NCI-H2171 (cell line): Measurements from ENCODE around the gene TSEN2.
"Not testable (repeated sequence)": the region's sequence is repeated elsewhere in the genome, so short reads cannot be mapped to it uniquely, and the experiment has no call there.

ENCODE experiments used
- DNase-seq: peaks from one replicate; lab custom pipeline; 2025; lab: John Stamatoyannopoulos, UW

The TSEN2 gene

GRCh38 chr3:12484198-12484982 lies at the start of gene TSEN2:
TSS of gene TSEN2 (plus strand) at chr3:12484480. CDS start at chr3:12489801, 5,321 bp downstream.
- DNase-seq = peak; percentile 76

GRCh38 chr3:12436514-12437220 lies 47.6 kb upstream of the TSEN2 start:
- DNase-seq = no peak

- no peak for DNase-seq
These were observed 47.1 kb upstream of the TSEN2 start for GRCh38 chr3:12437221-12437605.

- DNase-seq = no peak
These were observed 46.4 kb upstream of the TSEN2 start for GRCh38 chr3:12437861-12438260.

GRCh38 chr3:12438318-12438717 lies 46.0 kb upstream of the TSEN2 start:
- no peak for DNase-seq

GRCh38 chr3:12439161-12439940 lies 44.9 kb upstream of the TSEN2 start:
- DNase-seq = no peak

GRCh38 chr3:12440927-12441714 lies 43.2 kb upstream of the TSEN2 start:
- DNase-seq = no peak

GRCh38 chr3:12442654-12443501 lies 41.4 kb upstream of the TSEN2 start:
- DNase-seq = no peak

GRCh38 chr3:12443781-12444522 lies 40.3 kb upstream of the TSEN2 start:
- DNase-seq = no peak

GRCh38 chr3:12444582-12445471 lies 39.5 kb upstream of the TSEN2 start:
- no peak for DNase-seq

GRCh38 chr3:12445523-12446240 lies 38.6 kb upstream of the TSEN2 start:
- no peak for DNase-seq

- DNase-seq = no peak
These were observed 38.0 kb upstream of the TSEN2 start for GRCh38 chr3:12446298-12446697.

- DNase-seq = no peak
These were observed 37.2 kb upstream of the TSEN2 start for GRCh38 chr3:12447075-12447474.

- not testable (repeated sequence) for DNase-seq
These were observed 35.7 kb upstream of the TSEN2 start for GRCh38 chr3:12448404-12449202.

- no peak for DNase-seq
These were observed 34.2 kb upstream of the TSEN2 start for GRCh38 chr3:12449889-12450682.

GRCh38 chr3:12451481-12451880 lies 32.8 kb upstream of the TSEN2 start:
- no peak for DNase-seq

GRCh38 chr3:12451960-12452359 lies 32.3 kb upstream of the TSEN2 start:
- DNase-seq = no peak
